NCI-H2107 treated with DMSO at 0.1 percent for 48 hours (cell line): ENCODE measurements around the gene RPS14.

Source experiments
- DNase-seq: peaks from one replicate; lab custom pipeline; 2025; ENCODE audit not compliant: unreplicated experiment; lab: John Stamatoyannopoulos, UW

RPS14 gene

GRCh38 chr5:150401376-150402228 is 47.9 kb downstream of the RPS14 start:
- DNase-seq = no peak

DNA sequence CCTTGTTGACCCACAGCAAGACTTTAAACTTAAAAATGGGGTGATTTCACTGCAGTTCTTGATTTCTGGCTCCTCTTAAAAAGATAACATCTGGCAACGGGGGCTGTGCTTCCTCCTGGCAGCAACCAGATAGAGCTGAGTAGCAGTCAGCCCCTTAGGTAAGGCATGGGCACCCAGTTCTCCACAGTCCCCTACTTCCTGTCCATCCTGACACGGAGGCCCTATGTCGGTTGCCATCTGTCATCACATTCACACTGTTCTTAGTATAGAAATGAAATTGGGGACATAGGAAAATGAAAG is 48.5 kb downstream of the RPS14 start:
- no peak for DNase-seq

GRCh38 chr5:150400316-150401075 is 49.0 kb downstream of the RPS14 start:
- DNase-seq = no peak

DNA sequence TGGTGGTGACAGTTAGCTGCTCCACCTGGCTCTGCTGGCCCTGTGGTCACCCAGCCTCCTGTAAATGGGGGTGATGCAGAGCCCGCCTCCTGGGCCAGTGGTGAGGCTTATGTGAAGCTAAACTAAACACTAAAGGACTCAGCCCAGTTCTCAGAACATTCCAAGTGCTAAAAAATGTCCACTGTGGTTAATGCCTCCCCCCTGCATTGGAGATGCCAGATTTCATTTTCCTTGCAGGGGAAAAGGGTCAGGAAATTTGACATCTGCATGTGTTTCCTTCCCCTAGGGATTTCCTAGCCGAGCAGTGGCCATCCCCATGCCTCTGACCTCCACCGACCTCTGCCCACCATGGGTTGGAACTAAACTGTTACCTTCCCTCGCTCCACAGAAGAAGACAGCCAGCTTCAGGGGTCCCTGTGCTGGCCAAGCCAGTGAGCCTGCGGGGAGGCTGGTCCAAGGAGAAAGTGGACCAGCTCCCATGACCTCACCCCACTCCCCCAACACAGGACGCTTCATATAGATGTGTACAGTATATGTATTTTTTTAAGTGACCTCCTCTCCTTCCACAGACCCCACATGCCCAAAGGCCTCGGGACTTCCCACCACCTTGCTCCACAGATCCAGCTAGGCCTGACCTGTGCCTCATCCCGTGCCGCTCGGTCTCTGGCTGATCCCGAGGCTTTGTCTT is 49.9 kb downstream of the RPS14 start:
- DNase-seq = no peak

GRCh38 chr5:150398722-150399523 is 50.6 kb downstream of the RPS14 start:
- DNase-seq = no peak

GRCh38 chr5:150397782-150398721 is 51.5 kb downstream of the RPS14 start:
- no peak for DNase-seq

GRCh38 chr5:150397146-150397781 is 52.3 kb downstream of the RPS14 start:
- no peak for DNase-seq

- no peak for DNase-seq
These were observed 53.3 kb downstream of the RPS14 start for GRCh38 chr5:150396267-150396666.

DNA sequence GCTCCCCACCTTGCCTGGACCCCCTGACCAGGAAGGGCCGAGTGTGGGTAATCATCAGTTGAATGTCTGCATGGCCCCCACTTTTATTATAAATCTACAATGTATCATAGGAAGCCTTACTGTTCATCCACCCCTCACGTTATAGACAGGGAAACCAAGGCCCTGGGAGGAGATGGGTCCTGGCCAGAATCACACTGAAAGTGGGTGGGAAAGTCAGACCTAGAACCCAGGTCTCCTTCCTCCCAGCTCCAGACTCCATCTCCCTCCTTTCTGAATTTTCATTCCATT is 53.9 kb downstream of the RPS14 start:
- no peak for DNase-seq

DNA sequence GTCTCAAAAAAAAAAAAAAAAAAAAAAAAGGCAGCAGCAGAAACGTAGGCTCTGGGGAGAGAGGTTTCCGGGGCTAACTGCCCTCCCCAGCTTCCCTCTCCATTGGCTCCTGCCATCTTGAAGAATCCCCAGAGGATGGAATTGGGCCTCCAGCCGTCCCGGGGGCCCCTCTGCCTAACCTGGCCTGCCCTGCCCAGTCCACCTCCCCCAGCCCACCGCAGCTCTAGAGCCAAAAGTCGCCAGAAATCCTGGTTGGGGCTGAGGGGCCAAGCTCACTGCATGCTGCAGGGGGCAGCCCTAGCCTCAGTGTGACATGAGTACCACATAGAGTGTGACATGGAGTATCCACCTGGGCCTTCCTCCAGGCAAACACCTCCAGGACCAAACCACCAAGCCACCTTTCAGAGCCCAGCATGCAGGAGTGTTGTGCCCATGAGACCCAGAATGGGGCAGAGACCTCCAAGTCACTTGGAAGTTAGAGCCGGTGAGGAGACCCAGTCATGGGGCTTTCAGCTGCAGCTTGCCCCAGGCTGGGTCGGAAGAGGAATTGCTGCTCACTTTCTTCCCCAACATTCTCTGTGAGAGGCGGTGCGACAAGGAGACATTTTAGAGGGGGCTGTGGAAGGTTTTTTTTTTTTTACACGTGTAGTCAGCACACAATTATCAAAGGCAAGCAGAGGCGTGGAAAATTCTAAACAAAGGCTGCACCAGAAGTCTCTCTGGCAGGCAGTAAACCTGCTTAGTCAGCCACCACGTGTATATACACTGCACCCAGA is 54.4 kb downstream of the RPS14 start:
- no peak for DNase-seq

- DNase-seq = no peak
These were observed 55.4 kb downstream of the RPS14 start for GRCh38 chr5:150394131-150394530.

DNA sequence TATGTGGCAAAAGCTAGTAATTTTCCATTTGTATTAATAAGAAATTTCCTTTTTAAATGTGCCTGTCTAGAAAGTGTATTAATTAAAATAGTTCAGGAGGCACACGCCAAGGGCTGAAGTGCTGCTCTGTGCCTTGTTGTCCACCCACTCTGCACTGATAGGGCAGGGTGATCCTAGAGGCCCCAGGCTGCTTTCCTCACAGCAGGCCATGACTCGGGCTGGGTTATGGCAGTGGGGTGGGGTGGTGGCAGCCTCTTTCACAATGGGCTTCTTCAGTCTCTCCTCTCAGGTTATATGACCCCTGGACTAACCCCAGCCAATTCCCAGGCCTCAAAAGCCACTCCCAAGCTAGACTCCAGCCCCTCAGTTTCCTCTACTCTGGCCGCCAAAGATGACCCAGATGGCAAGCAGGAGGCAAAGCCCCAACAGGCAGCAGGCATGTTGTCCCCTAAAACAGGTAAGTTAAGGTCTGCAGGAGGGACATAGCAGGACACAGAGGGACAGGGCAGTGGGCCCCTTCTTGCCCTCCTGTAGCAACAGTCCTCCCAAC is 56.4 kb downstream of the RPS14 start:
- no peak for DNase-seq

- no peak for DNase-seq
These were observed 56.9 kb downstream of the RPS14 start for GRCh38 chr5:150392680-150393079.
